Ecto neural progenitor cell (in vitro differentiated cells): ENCODE data around the gene INPP5A.

ENCODE experiments used
- DNase-seq: peaks from one replicate; pipeline ENCODE4 v3.0.0-alpha.2; 2018; ENCODE audit warnings: low spot score

Gene INPP5A

GRCh38 chr10:132518572-132519381 is 18.8 kb upstream of the INPP5A start:
- DNase-seq = no peak

- no peak for DNase-seq
Observed at GRCh38 chr10:132519382-132520176, 18.0 kb upstream of the INPP5A start.

- no peak for DNase-seq
Observed at GRCh38 chr10:132520177-132520811, 17.3 kb upstream of the INPP5A start.

GRCh38 chr10:132521041-132521465 is 16.5 kb upstream of the INPP5A start:
- no peak for DNase-seq

DNA sequence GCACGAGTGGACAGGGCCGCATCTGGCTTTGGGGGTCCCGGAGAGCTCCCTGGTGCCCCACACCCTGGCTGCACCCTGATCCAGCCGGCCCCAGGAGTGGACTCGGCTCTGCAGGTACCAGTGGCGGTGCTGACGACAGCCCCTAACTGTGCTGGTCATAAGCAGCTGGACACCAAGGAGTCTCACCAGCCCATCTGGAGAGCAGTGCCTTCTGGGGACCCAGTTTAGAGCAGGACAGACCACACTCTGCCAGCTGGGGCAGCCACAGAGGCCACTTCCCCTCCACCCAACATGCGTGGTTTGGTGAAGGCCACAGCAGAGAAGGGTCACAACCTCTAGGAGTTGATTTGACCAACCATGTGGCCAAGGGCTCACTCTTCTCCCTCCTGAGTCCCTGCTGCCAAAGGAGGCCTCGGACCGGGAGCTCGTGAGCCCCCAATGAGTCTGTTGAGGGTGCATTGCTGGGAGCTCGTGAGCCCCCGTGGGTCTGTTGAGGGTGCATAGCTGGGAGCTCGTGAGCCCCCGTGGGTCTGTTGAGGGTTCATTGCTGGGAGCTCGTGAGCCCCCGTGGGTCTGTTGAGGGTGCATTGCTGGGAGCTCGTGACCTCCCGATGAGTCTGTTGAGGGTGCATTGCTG is 16.0 kb upstream of the INPP5A start:
- no peak for DNase-seq

- no peak for DNase-seq
Observed at GRCh38 chr10:132522521-132523411, 14.8 kb upstream of the INPP5A start.

DNA sequence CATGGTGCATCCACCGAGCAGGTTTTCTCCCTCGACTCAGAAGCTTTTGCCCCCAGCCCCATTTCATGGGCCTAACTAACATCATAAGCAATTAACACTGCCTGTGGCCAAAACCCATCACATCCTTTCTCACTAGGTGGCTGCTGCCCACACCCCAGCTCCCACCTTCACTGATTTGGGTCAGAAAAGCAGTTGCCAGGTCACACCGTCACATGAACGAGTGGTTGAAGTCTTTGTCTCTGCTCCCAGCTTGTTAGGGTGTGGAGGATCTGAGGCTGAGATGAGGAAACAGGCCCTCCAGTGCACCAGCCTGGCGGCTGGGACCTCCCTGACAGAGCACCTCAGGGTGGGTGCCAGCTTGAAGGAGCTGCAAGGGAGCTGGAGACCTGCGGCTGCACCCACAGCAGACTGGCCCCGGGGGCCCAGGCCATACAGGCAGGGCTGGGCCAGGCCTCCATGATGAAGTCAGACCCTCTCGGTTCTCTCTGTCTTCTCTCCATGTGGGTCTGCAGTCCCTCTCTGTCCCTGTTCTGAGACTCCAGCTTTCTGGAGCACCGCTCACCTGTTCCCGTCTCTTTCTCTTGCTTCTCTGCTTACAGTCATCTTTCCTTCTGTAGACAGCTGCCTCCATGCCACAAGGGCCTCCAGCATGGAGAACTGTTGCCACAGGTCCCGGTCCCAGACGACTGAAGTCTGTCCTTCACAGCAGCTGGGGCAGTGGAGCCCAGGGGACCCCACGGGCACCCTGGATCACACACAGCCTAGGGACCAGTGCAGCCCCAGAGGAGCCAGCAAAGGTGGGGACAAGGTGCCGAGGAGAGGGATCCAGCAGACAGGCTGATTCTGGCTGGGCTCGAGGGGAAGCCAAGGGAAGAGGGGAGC is 13.8 kb upstream of the INPP5A start:
- no peak for DNase-seq

DNA sequence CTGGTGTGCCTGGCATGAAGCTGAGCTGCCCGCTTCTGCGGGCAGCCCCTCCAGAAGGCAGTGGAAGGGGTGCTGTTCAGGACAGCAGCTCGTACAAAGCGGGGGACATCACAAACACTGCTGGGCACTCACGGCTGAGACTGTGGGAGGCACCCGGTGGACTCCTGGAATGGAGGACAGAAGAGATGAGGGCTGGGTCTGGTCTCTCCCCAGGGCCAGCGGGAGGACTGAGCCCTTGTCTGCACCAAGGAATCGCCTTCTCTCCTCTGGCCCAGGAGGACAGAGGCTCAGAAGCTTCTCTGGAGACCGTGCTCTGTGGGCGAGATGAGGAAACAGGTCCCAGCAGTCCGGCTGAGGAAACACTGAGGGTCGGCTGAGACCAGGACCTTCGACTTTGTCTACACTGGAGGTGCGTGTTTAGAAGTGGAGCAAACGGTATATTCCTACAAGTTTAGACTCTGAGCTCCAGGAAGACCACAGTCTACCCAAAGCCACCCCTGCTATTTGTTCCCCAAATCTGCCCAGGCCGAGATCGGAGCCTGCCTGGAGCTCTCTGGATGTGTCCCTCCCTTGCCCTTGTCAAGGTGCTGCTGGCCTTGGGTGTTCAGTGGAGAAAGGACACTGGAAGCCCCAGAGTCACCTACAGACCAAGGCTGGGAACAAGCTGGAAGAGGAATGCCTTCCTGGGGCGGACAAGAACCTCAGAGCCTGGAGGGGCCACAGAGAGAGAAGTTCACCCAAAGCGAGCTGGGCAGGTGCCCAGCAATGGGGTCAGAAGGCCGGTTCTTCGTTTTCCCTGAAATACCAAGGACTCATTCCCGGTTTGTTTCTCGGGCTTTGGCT is 12.9 kb upstream of the INPP5A start:
- DNase-seq = no peak

- no peak for DNase-seq
Observed at GRCh38 chr10:132526676-132527075, 10.9 kb upstream of the INPP5A start.

- DNase-seq = no peak
Observed at GRCh38 chr10:132527339-132528063, 10.1 kb upstream of the INPP5A start.

DNA sequence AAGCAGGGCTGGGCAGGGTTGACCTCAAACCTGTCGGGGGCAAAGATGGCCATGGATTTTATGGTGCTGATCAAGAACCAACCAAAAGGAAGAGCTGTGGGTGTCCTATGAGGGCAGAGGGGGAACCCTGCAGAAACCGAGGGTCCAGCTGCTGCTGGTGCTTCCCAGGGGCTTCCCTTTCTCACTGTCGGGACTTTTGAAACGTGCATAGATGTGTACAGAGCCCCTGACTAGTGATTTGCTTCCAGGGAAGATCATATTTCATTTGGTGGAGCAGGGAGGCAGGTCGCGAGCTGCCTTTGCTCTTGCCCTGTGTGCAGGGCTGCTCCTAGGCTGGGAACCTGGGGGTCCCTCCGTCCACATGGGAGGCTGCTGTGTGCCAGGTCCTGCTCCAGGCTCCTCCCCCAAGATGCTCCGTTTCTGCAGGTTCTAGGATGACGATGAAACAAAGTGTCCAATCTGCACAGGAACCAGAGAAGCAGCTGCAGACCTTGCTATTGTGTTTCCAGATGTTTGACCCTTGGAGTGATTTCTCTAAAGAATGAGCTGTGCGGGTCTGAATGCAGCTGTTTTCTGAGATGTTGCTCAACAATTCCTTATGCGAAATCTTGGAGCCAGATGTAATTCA is 9.4 kb upstream of the INPP5A start:
- no peak for DNase-seq

DNA sequence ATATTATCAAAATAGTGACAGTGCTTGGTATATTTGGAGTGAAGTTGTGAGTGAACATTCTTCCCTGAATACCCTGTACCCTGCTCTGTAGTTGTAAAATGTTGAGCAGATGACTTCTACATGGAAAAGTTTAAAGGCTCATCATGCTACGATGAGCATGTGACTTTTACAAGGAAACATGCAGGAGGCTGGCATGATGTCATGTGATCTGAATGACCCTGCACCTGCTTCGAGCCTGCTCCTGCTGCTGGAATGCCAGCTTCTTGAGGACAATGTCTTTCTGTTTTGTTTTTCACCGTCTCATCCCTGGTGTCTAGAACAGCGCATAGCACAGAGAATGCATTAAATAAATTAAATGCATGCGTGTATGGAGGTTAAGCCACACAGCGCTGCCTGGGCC is 5.4 kb upstream of the INPP5A start:
- no peak for DNase-seq

DNA sequence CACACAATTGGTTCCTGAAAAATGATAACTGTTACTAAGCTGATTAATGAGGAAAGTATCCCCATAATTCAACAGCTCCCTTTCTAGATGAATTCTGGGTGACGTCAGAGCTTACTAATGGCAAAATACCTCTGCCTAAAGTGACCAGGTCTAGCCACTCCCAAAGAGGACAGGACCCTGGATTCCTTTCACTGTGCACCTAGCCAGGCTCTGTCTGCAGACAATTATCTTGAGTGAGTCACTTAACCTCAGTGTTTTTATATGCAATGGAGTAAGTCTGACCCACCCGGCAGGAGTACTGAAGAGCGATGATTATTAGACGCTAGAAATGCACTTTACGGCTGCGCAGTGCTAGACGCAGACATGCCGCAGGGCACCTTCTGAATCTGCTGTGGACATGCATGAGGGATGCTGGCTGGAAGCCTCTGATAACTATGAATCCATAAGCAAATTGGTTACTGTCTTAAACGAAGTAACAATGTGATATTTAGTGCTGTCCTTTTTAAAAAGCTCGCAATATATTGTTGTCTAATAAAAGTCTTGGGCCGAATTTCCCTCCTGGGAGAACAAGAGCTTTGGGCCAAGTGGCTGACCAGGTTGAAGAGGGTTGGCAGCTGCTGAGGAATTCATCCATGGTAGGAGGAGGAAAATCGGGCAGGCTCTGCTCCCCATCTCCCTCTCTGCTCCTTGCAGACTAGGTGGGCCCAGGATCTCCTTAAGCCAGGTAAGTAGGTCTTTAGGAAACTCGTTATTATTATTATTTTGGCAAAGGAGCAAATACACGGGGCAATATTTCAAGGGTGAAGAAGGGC is 4.6 kb upstream of the INPP5A start:
- no peak for DNase-seq

GRCh38 chr10:132533571-132534260 is 3.9 kb upstream of the INPP5A start:
- no peak for DNase-seq

- DNase-seq = no peak
Observed at GRCh38 chr10:132534391-132535064, 3.1 kb upstream of the INPP5A start.

- no peak for DNase-seq
Observed at GRCh38 chr10:132535065-132535651, 2.4 kb upstream of the INPP5A start.
